ENCODE results near the gene TRNP1.

Gene TRNP1

DNA sequence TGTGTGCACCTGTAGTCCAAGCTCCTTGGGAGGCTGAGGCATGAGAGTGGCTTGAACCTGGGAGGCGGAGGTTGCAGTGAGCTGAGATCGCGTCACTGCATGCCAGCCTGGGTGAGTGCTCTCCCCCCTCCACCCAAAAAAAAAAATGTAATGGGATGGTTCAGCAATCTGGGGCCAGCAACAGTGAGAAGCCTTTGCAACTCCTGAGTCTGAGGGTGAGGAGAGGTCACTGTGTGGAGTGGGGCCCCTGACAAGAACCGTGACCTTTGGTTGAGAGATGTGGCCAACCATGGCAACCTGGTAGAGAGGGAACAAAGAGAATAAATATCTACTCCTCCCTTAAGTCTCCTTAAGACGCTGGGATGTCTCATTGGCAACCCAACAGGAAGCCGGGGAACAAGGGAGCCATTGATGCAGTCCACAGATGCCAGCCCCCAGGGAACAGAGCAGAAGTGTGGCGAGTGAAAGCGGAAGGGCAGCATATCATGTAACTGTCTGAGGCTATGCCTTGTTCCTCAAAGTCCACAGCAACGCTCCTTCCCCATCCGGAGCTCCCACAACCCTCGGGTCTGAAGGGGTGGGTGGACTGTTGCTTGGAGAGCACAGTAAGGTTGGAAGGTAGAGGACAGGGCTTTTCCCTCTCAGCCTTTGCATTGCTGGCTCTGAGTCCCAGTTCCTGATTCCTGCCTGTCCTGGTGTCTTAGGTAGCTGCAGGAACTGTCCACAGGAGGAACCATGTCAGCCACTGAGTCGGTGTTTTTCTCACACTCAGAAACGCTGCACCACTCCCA lies 8.3 kb downstream of the TRNP1 start:
- DNase-seq (ENCODE audit: low read depth in 2 of 2): no peak

DNA sequence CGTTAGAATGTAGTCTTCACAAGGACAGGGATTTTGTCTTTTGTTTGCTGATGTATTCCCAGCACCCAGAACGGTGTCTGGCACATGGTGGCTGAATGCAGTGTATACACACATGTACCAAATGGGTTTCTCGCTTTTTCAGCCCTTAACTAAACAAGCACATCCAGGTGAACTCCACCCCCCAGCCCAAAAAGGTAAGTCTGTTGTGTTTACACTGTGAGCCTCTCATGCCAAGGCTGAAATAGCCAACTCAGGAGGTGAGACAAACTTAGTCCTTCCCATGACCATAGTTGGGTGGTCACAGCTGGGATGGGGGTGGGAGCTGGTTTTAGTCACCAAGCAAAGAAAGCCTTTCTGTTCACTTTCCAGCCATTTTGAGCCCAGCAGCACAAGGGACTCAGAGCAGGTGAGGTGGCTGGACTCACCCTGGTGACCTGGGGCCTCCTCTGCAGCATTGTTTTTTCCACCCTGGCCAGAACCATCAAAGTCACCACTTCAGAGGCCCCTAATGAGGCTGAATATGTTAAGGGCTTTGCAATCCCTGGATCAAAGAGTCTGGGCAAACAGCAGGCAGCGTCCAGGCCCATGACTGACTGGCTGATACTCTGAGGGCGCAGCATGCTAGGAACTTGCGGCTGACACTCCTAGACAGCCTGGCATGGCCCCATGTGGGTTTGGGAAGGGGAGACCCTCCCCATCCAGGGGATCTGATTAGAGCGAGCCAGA lies 10.4 kb downstream of the TRNP1 start:
- no peak for DNase-seq (ENCODE audit: low read depth in 2 of 2)

DNA sequence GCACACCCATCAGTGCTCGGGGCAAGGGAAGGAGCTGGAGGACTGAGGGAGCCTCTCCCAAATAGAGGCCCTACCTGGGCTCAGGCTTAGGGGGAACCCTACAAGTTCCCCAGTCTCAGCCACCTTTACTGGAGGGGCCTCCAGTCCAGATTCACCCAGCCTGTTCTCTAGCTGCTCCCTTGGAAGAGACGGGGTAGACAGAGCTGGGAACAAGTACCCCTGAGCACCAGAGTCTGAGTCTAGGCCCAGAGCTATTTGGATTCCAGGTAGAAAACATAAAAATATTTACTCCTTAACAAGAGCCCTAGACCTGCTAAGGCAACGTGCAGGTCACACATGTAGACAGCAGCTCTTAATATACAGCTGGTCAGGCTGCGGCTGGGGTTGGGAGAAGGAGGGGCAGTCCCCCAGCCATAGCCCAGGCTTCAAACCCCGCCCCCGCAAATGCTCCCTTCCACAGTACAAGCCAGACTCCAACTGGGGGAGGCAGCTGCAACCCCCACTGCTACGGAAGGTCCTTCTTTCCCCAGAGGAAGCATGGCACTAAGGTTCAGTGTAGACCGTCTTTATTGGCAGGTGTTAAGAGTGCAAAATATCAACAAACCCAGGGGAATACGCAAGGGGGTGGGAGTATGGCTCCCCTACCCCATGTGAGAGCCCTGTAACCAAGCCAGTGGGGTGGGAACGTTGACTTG lies 11.1 kb downstream of the TRNP1 start:
- no peak for DNase-seq (ENCODE audit: low read depth in 2 of 2)

DNA sequence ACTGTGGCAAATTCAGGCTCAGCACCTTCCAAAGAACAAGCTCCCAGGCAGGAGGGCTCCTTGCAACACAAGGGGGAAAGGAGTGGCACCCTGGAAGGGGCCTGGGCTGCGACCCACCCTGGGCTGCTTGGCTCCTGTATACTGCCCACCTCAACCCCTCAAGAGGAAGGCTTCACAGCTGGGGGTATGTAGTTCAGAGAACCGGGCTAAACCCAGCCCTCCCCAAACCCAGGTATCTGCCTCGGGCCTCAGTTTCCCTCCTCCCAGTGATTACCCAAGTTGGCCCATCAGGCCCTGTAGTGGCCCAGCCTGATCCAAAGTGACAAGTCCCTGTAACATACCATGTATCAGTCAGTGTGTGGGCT lies 11.7 kb downstream of the TRNP1 start:
- DNase-seq (ENCODE audit: low read depth in 2 of 2): no peak

DNA sequence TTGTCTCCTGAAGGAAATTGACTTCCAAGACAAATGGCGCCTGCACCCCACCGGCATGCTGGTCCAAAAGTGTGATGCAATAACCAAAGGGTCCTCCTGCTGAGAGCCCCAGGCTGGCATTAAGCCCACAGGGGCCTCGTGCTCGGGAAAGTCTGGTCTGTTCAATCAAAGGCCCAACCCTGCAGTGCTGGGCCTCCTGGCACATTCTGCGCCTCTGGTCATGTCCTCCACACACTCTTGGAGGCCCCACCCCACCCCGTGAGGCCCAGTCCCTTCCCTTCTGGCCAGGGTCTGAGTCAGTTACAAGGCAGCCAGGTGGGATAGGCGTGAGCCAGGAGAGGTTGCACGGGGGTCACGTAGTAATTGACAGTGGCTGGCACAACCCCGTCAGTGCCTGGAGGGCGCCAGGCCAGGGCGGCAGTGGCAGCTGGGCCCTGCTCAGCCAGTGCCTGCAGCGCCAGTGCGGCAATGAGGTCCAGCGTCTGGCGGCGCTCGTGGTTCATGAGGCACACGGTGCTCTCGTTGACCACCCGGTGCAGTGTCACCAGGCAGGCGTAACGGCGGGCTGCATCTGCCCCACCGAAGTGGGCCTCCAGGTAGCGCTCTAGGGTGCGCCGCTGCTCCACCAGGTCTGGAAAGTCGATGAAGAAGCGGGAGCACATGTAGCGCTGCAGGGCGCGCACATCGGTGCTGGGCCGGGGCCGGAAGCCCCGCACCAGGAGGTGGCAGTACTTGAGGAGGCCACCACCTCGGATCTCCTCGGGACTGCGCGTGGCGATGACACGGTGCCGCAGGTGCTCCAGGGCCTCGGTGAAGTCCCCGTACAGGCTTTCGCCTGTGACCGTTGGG lies 12.4 kb downstream of the TRNP1 start:
- DNase-seq (ENCODE audit: low read depth in 2 of 2): no peak

DNA sequence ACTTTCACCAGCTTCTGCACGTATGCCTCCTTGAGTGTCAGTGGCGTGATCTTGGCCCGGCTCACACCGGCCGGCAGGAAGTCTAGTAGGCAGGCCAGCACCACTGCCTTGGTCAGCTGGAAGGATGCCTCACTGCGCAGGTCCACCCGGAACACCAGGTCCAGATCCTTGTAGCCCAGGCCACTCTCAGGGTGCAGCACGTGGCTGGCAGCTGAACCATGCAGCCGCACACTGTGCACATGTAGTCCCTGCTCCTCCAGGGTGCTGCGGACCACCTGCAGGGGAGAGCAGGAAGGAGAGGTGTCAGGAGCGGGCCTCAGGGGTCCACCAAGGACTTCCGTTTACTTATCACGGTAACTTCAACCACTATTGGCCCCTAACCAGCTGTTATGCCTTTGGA lies 13.2 kb downstream of the TRNP1 start:
- no peak for DNase-seq (ENCODE audit: low read depth in 2 of 2)

DNA sequence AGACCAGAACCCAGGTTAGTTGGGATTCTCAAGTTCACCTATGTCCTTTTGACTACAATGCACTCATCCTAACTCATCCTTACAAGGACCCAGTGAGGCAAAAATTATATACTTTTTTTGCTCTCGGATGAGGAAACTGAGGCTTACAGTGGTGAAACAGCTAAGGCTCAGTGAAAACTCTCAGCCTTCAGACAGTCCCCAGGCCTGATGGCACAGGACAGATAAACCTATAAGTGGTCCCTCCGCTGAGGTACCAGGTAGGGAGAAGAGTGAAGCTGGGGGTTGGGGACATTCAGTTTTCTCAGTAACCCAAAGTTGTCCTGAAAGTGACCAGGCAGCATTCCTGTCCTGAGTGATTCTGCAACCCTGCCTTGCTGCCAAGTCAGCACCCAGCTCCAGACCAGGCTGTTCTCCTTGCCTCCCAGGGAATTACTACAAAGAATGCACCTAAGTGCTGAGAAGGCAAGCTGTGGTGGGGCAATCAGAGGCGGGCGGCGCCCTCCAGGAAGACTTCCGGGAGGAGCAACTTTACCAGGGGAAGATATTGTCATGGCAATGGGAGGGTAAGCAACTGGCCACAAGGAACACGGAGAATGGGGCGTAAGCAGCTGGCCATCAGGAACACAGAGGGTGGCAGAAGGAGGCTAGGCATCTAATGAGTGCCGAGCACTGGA lies 14.6 kb downstream of the TRNP1 start:
- DNase-seq (ENCODE audit: low read depth in 2 of 2): no peak

DNA sequence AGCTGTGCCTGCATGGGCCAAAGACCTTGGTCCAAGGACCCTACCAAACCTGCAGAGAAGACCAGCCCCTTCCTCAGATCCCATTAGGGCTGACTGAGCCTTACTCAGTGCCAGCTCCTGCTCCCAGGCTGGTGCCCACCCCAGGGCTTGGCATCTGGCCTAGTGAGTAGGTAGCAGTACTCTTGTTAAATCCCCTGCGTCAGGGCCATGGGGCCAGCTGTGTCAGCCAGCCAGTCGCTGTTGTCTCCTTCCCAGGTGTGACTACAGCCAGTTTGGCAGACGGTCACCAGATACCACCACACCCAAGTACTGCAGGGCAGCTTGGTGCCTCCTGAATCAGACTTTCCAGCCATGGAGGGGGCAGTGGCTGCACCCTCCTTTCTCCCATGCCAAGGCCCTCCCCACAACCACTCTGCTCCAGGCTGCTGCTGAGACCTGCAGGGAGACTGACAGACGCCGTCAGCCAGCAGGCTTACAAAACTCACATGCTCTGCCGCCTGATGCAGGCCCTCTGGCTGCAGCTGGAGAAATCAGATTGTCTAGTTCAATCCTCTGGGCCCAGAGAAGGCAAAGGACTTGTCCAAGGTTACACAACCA lies 16.2 kb downstream of the TRNP1 start:
- no peak for DNase-seq (ENCODE audit: low read depth in 2 of 2)

DNA sequence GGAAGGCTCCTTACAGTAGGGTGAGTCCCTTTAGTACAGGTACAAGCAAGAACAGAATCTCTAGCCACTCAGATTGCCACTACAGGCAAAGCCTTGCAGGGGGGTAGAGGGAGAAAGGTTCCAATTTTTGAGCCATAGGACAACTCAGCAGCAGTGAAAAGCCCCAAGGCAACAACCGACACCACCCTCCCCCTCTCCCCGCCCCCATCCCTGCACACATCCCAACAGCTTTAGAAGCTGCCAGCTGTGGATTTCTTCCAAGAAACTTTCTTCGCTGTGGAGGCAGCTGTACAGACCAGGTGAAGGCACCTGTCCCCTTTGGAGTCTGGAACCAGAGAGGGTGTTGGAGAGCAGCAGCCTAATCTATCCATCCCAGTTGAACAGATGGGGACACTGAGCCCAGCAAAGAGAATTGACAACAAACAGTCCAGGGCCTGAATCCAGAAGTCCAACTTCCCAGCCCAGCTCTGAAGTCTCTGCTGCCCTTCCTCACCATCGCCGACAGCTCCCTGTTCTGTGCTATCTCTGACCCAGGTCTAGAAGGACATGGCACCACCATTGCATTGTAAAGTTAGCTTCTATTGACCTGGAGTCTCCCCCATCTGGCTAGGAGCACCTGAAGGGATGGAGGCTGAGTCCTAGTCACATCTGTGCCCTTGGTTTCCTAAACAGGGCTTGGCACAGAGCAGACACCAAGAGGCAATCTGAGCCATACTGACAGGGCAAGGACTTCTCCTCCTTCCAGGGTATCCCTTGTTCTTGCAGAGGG lies 16.9 kb downstream of the TRNP1 start:
- no peak for DNase-seq (ENCODE audit: low read depth in 2 of 2)

DNA sequence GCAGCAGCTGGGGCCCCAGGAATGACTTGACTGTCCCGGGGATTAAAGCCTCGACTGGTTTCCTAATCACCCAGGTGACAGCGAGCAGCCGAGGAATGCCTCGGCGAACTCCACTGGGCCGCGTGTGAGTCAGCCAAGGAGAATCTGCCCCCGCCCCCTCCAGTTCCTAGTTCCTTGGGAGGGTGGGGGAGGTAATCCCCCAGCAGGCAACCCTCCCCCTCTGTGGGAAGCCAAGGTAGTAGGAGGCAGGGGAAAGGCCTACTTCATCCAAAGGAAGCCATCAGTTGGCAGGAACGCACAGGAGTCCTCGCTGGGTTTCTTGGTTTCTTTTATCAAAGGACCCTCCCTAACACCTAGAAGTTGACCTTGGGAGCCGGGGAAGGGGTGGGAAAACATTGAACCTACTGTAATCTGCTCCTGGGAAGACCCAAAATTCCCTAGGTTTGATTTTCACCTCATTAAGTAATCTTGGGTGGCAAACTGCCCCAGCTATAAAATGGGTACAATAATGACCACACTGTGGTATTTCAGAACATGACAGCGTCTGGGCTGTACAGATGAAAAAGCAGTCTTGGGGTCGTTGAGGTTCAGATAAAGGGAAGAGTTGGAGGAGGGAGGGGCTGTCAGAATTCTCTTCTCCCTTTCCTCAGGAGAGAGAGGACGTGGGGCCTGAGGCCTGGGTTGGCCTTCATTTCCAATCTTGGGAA lies 17.7 kb downstream of the TRNP1 start:
- no peak for DNase-seq (ENCODE audit: low read depth in 2 of 2)

DNA sequence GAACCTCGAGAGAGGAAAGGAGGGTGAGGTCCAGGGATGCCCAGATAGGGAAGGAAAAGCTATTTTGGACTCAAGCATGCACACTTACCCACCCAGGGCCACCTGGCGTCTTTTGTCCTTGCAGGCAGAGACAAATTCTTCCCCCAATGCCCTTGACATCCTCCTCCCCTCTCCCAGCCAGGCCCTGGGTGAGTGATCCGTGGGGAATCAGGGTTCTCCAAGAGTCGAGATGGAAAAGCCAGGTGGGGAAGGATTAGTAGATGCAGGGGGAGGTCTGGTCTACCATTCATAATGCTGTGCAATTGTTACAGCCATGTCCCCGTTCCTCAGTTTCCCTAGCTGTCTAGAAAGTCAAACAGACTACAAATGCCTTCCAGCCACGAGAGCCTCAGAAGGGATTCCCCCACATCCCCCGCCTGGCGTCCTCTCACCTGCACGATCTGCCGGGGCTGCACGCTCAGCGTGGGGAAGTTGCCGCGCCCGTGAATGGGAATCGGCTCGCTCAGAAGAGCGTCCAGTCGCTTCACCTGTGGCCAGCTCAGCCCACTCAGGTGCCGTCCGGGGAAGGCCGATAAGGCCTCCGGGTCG lies 18.6 kb downstream of the TRNP1 start:
- DNase-seq (ENCODE audit: low read depth in 2 of 2): no peak

DNA sequence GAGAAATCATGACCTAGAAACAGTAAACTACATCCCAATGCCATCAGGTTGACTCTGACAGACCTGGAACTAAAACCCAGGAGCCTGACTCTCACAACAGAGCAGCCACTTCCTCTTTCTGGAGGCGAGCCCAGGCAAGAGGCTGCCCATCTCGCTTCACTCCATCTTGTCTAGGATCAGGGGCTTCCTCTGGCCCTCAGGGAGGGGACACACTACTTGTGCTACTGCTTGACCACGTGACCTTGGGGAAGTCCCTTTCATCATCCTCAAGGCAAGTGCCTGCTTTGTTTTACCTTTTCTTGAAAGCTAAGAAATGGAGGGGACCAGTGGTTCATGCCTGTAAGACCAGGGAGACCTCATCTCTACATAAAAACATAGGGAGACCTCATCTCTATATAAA lies 21.8 kb downstream of the TRNP1 start:
- DNase-seq (ENCODE audit: low read depth in 2 of 2): no peak

DNA sequence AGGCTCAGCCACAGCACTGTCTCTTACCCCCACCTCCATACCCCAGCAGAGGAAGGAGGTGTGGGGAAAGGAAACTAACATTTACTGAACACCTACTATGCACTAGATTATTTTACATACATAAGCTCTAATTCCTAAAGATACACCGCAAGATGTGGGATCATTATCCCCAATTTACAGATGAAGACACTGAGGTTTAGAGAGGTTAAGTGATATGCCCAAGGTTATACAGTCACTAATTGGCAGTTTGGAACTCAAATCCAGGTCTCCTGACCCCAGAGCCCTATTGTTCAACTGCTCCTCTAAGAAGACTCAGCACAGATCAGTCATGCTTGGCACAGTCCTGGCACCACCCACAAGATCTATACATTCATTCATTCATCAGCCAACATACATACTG lies 22.9 kb downstream of the TRNP1 start:
- no peak for DNase-seq (ENCODE audit: low read depth in 2 of 2)

DNA sequence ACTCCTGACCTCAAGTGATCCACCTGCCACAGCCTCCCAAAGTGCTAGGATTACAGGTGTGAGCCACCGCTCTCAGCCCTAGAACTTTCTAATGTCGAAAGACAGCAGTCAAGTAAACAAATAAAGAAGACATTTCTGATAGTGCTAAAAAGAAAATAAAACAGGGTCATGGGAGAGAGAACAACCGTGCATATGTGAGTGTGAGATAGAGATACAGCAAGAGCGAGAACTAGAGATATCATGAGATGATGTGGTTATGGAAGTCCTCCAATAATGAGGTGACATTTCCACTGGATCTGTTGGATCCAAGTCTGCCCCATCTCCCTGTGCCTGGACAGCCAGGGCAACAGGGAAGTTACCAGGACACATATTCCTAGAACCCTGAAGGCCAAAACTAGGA lies 23.7 kb downstream of the TRNP1 start:
- DNase-seq (ENCODE audit: low read depth in 2 of 2): no peak

DNA sequence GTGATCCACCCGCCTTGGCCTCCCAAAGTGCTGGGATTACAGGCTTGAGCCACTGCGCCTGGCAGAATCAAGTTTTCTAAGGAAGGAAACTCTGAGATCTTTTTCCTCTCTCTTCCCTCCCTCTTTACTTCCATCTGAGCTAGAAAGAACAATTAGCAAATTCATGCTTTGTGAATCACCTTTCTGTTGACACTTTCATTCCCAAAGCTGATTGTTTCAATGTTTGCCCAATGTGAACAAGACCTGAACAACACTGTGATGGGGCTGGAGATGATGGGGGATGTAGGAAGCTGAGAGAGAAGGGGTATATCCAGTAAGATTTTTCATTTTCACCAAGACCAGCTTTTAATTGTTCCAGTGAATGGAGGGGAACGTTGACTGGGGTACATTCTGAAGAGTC lies 24.8 kb downstream of the TRNP1 start:
- no peak for DNase-seq (ENCODE audit: low read depth in 2 of 2)

DNA sequence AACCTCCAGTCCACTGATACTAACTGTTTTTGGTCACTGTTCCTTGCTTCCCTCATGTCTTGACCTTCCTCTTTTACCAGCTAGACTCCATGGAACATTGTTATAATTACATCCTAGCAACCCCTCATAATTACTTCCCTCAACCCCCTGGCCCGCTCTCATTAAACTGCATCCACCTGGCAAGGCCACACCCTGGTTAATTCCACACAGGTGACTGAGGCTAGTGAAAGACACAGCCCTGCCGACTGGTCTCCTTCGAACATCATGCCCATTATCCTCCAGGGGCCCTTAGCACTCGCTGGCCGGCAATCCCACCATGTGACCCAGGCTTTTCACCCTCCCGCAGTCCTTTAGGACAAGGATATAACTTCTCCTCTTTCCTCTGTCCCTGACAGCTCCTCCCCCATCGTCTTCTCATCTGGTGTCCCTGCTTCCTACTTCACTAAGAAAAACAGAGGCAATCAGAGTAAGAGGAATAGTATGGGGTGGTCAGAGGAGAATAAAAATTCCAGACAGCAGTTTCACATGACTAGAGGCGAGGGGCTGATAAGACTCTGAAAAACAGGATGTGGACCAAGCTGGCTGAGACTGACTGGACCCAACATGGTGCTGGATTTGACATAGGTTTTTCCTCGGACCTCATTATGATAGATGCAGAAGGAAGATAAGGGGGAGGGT lies 28.0 kb downstream of the TRNP1 start:
- DNase-seq (ENCODE audit: low read depth in 2 of 2): no peak

DNA sequence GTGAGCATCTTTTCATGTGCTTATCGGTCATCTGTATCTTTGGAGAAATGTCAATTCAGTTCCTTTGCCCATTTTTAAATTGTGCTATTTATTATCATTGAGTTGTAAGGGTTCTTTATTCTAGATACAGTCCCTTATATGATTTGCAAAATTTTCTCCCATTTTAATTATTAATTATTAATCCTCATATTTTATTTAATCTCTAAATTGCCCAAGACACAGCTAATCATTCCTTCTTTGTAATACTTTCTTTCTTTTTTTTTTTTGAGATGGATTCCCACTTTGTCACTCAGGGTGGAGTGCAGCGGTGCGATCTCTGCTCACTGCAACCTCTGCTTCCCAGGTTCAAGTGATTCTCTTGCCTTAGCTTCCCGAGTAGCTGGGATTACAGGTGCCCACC lies 32.2 kb downstream of the TRNP1 start:
- no peak for DNase-seq (ENCODE audit: low read depth in 2 of 2)
